HepG2 (cell line): ENCODE data around the gene OBSL1. TPM values are rescaled to one million over a fixed set of nuclear protein-coding genes. Genes with fewer than 3 reads are reported as not detected.
A peak's percentile ranks its signal among the peaks of the same experiment; 100 is the strongest.

Experiments used
- ATF1 ChIP-seq: IDR thresholded peaks from 2 replicates; pipeline ENCODE4 v1.6.1; 2016; ENCODE audit warnings: mild to moderate bottlenecking, control low read depth
- ATF3 ChIP-seq: sonication (generic); formaldehyde crosslinking; IDR thresholded peaks from 2 replicates; pipeline ENCODE4 v1.4.0; 2020; ENCODE audit warnings: missing genetic modification reagents
- ATF4 ChIP-seq, 2 experiments: fragments of 450-650 bp in 1 of 2; sonication (generic) in 1 of 2; formaldehyde crosslinking; IDR thresholded peaks; 2 replicates each; pipeline versions ENCODE4 v1.5.0 to v1.8.0; 2020 to 2022; ENCODE audit warnings: mild to moderate bottlenecking in 1 of 2, missing genetic modification reagents in 1 of 2
- BRCA1 ChIP-seq: sonication (generic); formaldehyde crosslinking; IDR thresholded peaks from 2 replicates; pipeline ENCODE4 v1.4.0; 2020; ENCODE audit warnings: missing genetic modification reagents
- HMG20A ChIP-seq: IDR thresholded peaks from 2 replicates; pipeline ENCODE4 v1.6.1; 2016; ENCODE audit warnings: borderline replicate concordance
- KMT2B ChIP-seq: IDR thresholded peaks from 2 replicates; pipeline ENCODE4 v1.6.1; 2016; ENCODE audit warnings: missing genetic modification reagents, missing compliant biosample characterization
- NFKBIZ ChIP-seq: IDR thresholded peaks from 2 replicates; pipeline ENCODE4 v1.6.1; 2018; ENCODE audit warnings: missing genetic modification reagents, missing compliant biosample characterization
- PHF21A ChIP-seq: sonication (generic); formaldehyde crosslinking; IDR thresholded peaks from 2 replicates; pipeline ENCODE4 v1.5.0; 2020; ENCODE audit warnings: mild to moderate bottlenecking, missing genetic modification reagents
- SIN3A ChIP-seq: IDR thresholded peaks from 2 replicates; pipeline ENCODE4 v1.6.1; 2011; ENCODE audit warnings: low read depth, mild to moderate bottlenecking, control low read depth, low read length, borderline replicate concordance
- SKI ChIP-seq: fragments of 450-650 bp; IDR thresholded peaks from one replicate; pipeline ENCODE4 v1.6.1; 2018; ENCODE audit warnings: mild to moderate bottlenecking; ENCODE audit not compliant: partially characterized antibody
- SOX13 ChIP-seq, 3 experiments: fragments of 450-650 bp in 1 of 3; sonication (generic) in 1 of 3; formaldehyde crosslinking in 1 of 3; IDR thresholded peaks in 2 of 3; conservative IDR thresholded peaks in 1 of 3; 2 replicates each; pipeline versions ENCODE4 v1.5.0 to v1.6.1; 2016 to 2020; ENCODE audit warnings: antibody characterized with exemption in 1 of 3, mild to moderate bottlenecking in 1 of 3, missing compliant biosample characterization in 1 of 3, missing genetic modification reagents in 1 of 3, moderate library complexity in 1 of 3
- SP1 ChIP-seq, 2 experiments: fragments of 450-650 bp in 1 of 2; sonication (generic) in 1 of 2; formaldehyde crosslinking in 1 of 2; IDR thresholded peaks; 2 replicates each; pipeline versions ENCODE4 v1.4.0 to v1.6.1; 2016 to 2020; ENCODE audit warnings: missing genetic modification reagents in 1 of 2
- SRY ChIP-seq: sonication (generic); formaldehyde crosslinking; IDR thresholded peaks from 2 replicates; pipeline ENCODE4 v1.8.0; 2022; ENCODE audit warnings: mild to moderate bottlenecking, missing genetic modification reagents
- ZNF101 ChIP-seq: sonication (generic); formaldehyde crosslinking; IDR thresholded peaks from 2 replicates; pipeline ENCODE4 v1.4.0; 2020; ENCODE audit warnings: mild to moderate bottlenecking, low read depth, missing genetic modification reagents, borderline replicate concordance
- ZNF546 ChIP-seq: sonication (generic); formaldehyde crosslinking; conservative IDR thresholded peaks from 2 replicates; pipeline ENCODE4 v1.8.1; 2023; ENCODE audit warnings: mild to moderate bottlenecking, missing genetic modification reagents
- ZNF644 ChIP-seq: IDR thresholded peaks from 2 replicates; pipeline ENCODE4 v1.6.1; 2016; ENCODE audit warnings: low read depth
- ZNF891 ChIP-seq: sonication (generic); formaldehyde crosslinking; IDR thresholded peaks from 2 replicates; pipeline ENCODE4 v1.5.0; 2020; ENCODE audit warnings: mild to moderate bottlenecking, missing genetic modification reagents
- ZSCAN25 ChIP-seq: sonication (generic); formaldehyde crosslinking; IDR thresholded peaks from 2 replicates; pipeline ENCODE4 v1.8.0; 2022; ENCODE audit warnings: mild to moderate bottlenecking, missing genetic modification reagents
- polyA plus RNA-seq, 8 experiments: library from polyadenylated mRNA; depleted of rRNA in 3 of 8; stranded (reverse) in 7 of 8; unstranded in 1 of 8; fragments of >200 nt; fragmentation: Illumina TruSeq in 4 of 8; extraction: Trizol in 4 of 8; gene quantifications; 2 replicates each; pipeline versions ENCODE4 v1.2.1 to v1.2.3, GENCODE V29; 2011 to 2016; ENCODE audit warnings: low read depth in 4 of 8, missing spikeins in 1 of 8, mixed read lengths in 1 of 8; ENCODE audit not compliant: insufficient read depth in 1 of 8
- total RNA-seq, 5 experiments: library from RNA; depleted of rRNA; stranded (reverse); fragments of >200 nt; fragmentation: Illumina TruSeq; extraction: Trizol; gene quantifications; 2 replicates each; pipeline ENCODE4 v1.2.3, GENCODE V29; 2016; ENCODE audit warnings: low read depth in 1 of 5
- TF ChIP-seq, protein P1 (sequence below): sonication (generic); formaldehyde crosslinking; IDR thresholded peaks from 2 replicates; pipeline ENCODE4 v1.5.0; 2020; ENCODE audit warnings: mild to moderate bottlenecking, missing genetic modification reagents
- TF ChIP-seq, protein P2 (sequence below): sonication (generic); formaldehyde crosslinking; conservative IDR thresholded peaks from 2 replicates; pipeline ENCODE4 v1.4.0; 2020; ENCODE audit warnings: missing genetic modification reagents
- TF ChIP-seq, protein P3 (sequence below): sonication (generic); formaldehyde crosslinking; IDR thresholded peaks from 2 replicates; pipeline ENCODE4 v1.5.1; 2020; ENCODE audit warnings: missing genetic modification reagents, mild to moderate bottlenecking, borderline replicate concordance

Gene OBSL1
- total and polyA plus RNA-seq, 2 of the 13 experiments (the other 11 are each of a cell fraction or from before 2014, with no cell fraction given) = 86.7 to 218 TPM

GRCh38 chr2:219545943-219546352 lies 25.4 kb downstream of the OBSL1 start (continued):
- TF ChIP-seq SKI (no peak), ZSCAN25 (CRISPR knock-in tag) (peak; percentile 82; the same call in 1 of the 2 replicates), SOX13 (IDR thresholded peaks at IDR 0.05) (no peak), SOX13 (CRISPR knock-in tag; conservative IDR thresholded peaks at IDR 0.05 in 1 of 2, IDR thresholded peaks at IDR 0.05 in 1 of 2) (peak in 1 of 2 experiments; percentile 54; a peak in 1 of 4 replicates), ATF1 (CRISPR knock-in tag) (no peak), ATF3 (CRISPR knock-in tag) (no peak), ZNF891 (no peak), SRY (CRISPR knock-in tag) (no peak), ZNF546 (no peak), ATF4 (CRISPR knock-in tag; IDR thresholded peaks at IDR 0.05) (0 out of 4 replicates have a peak, but pooled peaks of 1 of the 2 experiments have one; percentile 12), ZNF644 (peak; percentile 74), HMG20A (CRISPR knock-in tag) (peak; percentile 83; the same call in 1 of the 2 replicates), SP1 (IDR thresholded peaks at IDR 0.05) (no peak), SP1 (CRISPR knock-in tag; IDR thresholded peaks at IDR 0.05) (no peak), SIN3A (peak; percentile 73; the same call in 1 of the 2 replicates), ZNF101 (CRISPR knock-in tag) (no peak), BRCA1 (CRISPR knock-in tag) (no peak), NFKBIZ (peak; percentile 89; the same call in 1 of the 2 replicates), PHF21A (CRISPR knock-in tag) (no peak), KMT2B (peak; percentile 52; the same call in 1 of the 2 replicates)
- TF ChIP-seq, protein P1, sequence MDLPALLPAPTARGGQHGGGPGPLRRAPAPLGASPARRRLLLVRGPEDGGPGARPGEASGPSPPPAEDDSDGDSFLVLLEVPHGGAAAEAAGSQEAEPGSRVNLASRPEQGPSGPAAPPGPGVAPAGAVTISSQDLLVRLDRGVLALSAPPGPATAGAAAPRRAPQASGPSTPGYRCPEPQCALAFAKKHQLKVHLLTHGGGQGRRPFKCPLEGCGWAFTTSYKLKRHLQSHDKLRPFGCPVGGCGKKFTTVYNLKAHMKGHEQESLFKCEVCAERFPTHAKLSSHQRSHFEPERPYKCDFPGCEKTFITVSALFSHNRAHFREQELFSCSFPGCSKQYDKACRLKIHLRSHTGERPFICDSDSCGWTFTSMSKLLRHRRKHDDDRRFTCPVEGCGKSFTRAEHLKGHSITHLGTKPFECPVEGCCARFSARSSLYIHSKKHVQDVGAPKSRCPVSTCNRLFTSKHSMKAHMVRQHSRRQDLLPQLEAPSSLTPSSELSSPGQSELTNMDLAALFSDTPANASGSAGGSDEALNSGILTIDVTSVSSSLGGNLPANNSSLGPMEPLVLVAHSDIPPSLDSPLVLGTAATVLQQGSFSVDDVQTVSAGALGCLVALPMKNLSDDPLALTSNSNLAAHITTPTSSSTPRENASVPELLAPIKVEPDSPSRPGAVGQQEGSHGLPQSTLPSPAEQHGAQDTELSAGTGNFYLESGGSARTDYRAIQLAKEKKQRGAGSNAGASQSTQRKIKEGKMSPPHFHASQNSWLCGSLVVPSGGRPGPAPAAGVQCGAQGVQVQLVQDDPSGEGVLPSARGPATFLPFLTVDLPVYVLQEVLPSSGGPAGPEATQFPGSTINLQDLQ (CRISPR knock-in tag) = no peak
- TF ChIP-seq, protein P2, sequence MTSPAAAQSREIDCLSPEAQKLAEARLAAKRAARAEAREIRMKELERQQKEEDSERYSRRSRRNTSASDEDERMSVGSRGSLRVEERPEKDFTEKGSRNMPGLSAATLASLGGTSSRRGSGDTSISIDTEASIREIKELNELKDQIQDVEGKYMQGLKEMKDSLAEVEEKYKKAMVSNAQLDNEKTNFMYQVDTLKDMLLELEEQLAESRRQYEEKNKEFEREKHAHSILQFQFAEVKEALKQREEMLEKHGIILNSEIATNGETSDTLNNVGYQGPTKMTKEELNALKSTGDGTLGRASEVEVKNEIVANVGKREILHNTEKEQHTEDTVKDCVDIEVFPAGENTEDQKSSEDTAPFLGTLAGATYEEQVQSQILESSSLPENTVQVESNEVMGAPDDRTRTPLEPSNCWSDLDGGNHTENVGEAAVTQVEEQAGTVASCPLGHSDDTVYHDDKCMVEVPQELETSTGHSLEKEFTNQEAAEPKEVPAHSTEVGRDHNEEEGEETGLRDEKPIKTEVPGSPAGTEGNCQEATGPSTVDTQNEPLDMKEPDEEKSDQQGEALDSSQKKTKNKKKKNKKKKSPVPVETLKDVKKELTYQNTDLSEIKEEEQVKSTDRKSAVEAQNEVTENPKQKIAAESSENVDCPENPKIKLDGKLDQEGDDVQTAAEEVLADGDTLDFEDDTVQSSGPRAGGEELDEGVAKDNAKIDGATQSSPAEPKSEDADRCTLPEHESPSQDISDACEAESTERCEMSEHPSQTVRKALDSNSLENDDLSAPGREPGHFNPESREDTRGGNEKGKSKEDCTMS (CRISPR knock-in tag) = no peak
- TF ChIP-seq, protein P3, sequence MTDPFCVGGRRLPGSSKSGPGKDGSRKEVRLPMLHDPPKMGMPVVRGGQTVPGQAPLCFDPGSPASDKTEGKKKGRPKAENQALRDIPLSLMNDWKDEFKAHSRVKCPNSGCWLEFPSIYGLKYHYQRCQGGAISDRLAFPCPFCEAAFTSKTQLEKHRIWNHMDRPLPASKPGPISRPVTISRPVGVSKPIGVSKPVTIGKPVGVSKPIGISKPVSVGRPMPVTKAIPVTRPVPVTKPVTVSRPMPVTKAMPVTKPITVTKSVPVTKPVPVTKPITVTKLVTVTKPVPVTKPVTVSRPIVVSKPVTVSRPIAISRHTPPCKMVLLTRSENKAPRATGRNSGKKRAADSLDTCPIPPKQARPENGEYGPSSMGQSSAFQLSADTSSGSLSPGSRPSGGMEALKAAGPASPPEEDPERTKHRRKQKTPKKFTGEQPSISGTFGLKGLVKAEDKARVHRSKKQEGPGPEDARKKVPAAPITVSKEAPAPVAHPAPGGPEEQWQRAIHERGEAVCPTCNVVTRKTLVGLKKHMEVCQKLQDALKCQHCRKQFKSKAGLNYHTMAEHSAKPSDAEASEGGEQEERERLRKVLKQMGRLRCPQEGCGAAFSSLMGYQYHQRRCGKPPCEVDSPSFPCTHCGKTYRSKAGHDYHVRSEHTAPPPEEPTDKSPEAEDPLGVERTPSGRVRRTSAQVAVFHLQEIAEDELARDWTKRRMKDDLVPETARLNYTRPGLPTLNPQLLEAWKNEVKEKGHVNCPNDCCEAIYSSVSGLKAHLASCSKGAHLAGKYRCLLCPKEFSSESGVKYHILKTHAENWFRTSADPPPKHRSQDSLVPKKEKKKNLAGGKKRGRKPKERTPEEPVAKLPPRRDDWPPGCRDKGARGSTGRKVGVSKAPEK (CRISPR knock-in tag) = no peak
